Measurements from ENCODE around the gene SLC9A7.

SLC9A7 gene

DNA sequence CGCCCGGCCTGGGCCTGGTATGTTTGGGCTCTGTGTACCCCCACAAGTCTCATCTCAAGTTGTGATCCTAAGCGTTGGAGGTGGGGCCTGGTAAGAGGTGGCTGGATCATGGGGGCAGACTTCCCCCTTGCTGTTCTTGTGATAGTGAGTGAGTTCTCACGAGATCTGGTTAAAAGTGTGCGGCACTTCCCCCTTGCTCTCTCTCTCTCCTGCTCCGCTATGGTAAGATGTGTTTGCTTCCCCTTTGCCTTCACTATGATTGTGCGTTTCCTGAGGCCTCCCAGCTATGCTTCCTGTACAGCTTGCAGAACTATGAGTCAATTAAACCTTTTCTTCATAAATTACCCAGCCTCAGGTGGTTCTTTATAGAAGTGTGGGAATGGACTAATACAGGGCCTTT lies 132.4 kb downstream of the SLC9A7 start:
- DNase-seq (ENCODE audit: extremely low read depth, low read depth) = no peak
- TF ChIP-seq, protein P1, sequence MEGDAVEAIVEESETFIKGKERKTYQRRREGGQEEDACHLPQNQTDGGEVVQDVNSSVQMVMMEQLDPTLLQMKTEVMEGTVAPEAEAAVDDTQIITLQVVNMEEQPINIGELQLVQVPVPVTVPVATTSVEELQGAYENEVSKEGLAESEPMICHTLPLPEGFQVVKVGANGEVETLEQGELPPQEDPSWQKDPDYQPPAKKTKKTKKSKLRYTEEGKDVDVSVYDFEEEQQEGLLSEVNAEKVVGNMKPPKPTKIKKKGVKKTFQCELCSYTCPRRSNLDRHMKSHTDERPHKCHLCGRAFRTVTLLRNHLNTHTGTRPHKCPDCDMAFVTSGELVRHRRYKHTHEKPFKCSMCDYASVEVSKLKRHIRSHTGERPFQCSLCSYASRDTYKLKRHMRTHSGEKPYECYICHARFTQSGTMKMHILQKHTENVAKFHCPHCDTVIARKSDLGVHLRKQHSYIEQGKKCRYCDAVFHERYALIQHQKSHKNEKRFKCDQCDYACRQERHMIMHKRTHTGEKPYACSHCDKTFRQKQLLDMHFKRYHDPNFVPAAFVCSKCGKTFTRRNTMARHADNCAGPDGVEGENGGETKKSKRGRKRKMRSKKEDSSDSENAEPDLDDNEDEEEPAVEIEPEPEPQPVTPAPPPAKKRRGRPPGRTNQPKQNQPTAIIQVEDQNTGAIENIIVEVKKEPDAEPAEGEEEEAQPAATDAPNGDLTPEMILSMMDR (IDR thresholded peaks at IDR 0.05; ENCODE audit: low read depth, low read length) = no peak

DNA sequence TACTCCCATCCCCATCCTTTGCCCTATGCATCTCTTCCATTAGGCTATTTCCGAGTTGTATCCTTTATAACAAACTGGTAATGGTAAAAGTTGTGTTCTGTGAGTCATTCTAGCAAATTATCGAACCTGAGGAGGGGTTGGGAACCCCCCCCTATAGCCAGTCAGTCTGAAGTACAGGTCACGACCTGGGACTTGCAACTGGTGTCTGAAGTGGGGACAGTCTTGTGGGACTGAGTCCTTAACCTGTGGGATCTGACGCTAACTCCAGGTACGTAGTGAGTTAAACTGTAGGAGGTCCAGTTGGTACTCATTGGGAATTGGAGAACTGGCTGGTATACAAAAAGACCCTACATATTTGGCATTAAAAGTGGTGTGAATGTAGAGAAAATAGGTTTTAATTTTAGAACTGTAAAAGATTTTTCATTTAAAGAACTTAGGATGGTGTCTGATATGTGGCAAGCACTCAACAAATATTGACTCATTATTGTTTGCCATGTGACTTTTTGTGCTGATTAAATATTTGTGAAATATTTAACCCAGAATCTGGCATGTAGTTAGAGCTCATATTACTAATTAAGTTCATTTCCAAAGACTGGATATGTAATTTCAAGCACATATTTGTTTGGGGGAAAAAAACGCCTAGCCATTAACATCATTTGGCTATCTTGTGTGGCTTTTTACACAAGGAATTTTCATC lies 134.7 kb downstream of the SLC9A7 start:
- DNase-seq (ENCODE audit: extremely low read depth, low read depth) = no peak
- TF ChIP-seq, protein P1 (IDR thresholded peaks at IDR 0.05; ENCODE audit: low read depth, low read length) = no peak

DNA sequence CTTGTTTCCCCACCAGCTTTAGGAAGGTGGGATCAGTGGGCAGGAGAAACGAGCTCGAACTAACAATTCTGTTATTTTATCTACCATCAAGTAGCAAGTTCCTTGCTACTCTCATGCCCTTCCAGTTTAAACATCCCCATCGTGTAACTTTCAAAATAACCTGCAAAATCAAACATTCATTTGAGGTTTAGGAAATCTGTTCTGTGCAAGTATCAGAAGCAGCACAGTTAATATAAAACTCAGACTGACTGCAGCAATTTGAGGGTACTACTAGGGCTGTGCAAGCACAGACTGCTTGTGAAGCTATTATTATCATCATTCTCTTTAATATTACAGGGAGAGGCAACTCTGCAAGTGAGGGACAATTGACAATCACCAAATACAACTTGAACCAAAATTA lies 137.3 kb downstream of the SLC9A7 start:
- TF ChIP-seq, protein P1 (IDR thresholded peaks at IDR 0.05; ENCODE audit: low read depth, low read length) = no peak

DNA sequence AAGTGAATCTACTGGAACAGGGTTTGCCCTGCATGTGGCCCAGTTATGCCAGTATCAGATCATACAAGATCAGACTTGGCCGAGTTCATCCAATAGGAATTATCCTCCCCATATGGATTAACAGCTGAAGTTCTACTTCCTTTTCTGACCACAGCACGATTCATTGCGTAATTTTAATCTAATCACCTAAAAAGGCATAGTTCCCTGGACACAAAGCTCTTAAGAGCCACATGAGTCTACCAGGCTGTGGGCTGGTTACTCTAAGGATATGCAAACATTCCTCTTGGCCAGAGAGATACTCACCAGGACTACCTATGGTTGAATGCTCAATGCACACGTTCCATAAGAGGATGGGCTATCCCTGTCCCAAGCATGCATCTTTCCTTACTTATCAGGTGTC lies 138.4 kb downstream of the SLC9A7 start:
- no peak for DNase-seq (ENCODE audit: extremely low read depth, low read depth)
- TF ChIP-seq, protein P1 (IDR thresholded peaks at IDR 0.05; ENCODE audit: low read depth, low read length) = no peak

More for the DNA sequence above, 137.3 kb downstream of the SLC9A7 start:
- no peak for DNase-seq (ENCODE audit: extremely low read depth, low read depth)

DNA sequence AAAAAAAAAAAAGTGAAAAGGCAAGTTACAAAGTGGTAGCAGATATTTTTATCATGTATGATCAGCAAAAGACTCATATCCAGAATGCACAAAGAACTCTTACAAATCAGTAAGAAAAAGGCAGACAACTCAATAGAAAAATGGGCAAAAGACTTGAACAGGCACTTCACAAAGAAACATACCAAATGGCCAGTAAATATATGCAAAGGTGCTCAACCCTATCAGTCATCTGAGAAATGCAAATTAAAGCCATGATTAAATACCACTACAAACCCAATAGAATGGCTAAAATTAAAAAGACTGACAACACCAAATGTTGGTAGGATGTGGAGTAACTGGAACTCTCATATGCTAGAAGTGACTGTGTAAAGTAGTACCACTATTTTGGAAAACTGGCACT lies 140.0 kb downstream of the SLC9A7 start:
- TF ChIP-seq, protein P1 (IDR thresholded peaks at IDR 0.05; ENCODE audit: low read depth, low read length) = no peak
- no peak for DNase-seq (ENCODE audit: extremely low read depth, low read depth)

DNA sequence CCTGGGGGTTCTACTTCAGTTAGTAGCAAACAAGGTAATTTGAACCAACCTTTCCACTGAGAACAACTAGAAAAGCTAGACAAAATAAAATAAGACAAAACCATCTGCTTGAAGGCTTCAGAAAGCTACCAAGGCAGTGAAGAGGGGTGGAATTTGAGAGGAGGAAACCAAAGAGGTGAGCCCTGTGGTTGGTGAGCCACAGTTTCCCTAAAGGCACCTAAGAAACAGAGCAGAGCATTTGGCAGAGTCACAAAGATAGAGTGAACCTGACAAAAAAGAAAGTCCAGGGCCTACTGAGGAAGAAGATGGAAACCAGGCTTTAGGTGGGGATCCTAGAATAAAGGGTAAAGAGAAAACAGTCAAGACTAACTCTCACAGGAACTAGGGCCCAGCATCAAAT lies 141.0 kb downstream of the SLC9A7 start:
- TF ChIP-seq, protein P1 (IDR thresholded peaks at IDR 0.05; ENCODE audit: low read depth, low read length) = no peak

DNA sequence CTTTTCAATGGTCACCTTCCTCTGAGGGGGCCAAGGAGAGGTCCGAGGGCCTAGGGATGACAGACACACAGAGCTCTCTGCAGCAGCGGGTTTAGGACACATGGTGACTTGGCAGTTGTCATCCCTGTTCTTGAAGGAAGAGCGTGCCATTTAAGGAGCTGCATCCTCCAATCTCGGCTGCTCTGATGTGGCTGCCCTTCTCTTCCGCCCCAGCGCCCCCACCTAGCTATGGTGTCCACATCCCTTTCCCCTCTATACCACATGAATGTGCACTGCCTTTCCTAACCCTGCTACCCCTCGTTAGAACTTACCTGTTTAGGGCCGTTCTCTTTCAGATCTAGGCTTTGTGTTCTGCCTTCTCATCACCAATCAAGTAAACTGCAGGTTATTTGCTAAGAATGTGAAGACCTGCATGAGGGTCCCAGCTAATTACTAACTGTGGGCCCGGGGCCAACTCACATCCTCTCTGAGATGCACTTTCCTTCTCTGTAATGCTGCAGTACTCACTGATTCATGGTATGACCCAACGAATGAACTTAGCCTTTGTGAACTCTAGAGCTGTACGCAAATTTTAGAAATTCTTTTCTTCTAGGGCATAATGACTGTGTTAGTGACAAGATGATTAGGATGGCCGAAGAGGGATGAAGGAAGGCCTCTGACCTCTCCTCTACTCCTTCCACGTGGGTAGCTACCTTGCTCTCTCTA lies 147.1 kb downstream of the SLC9A7 start:
- TF ChIP-seq, protein P1 (IDR thresholded peaks at IDR 0.05; ENCODE audit: low read depth, low read length) = no peak

More for the DNA sequence above, 141.0 kb downstream of the SLC9A7 start:
- DNase-seq (ENCODE audit: extremely low read depth, low read depth) = no peak

More for the DNA sequence above, 147.1 kb downstream of the SLC9A7 start:
- DNase-seq (ENCODE audit: extremely low read depth, low read depth) = no peak

All from AG09319 (cell line).